ENCODE measurements around the gene FOXR1. TPM values are rescaled to one million over a fixed set of nuclear protein-coding genes. Genes with fewer than 3 reads are reported as not detected.
"Not testable (repeated sequence)": the region's sequence is repeated elsewhere in the genome, so short reads cannot be mapped to it uniquely, and the experiment has no call there.

FOXR1 gene
- total RNA-seq, 8 experiments from 2014 or later = not detected

GRCh38 chr11:118956094-118956846, 15.3 kb upstream of the FOXR1 start, which contains the start of gene UPK2:
Gene UPK2 (plus strand): TSS chr11:118956298. CDS start chr11:118956351, 53 bp downstream.
- ATAC-seq (replicated peaks in 6 of 8) = peak; percentile 80 to 99 (median 86)
- 0% methylated on average over 1 to 5 of the region's 7 CpGs; no CpG with 5 or more reads in 8 of the 10 experiments for WGBS, 10 experiments
- in situ Hi-C loops (cut with MboI; ENCODE audit: low pct_unique_long_range_greater_than_20kb in 2 of 9, low sequenced_read_pairs in 9 of 9, unreplicated experiment in 9 of 9) = loop anchor here in 6 of 9 experiments (10.0 to 25.0 kb wide), 2 partner anchors 269 to 271 kb away; partner anchors contain the start of gene TREH (in 5 of the 6)
- Histone ChIP-seq H3K4me1 (replicated peaks in 1 of 2) (peaks cover 17 to 27% of the 10 kb centered on the region in 2 donors), H3K4me3 (no peak within 1 kb of the TSS), H3K27ac (no peak within 1 kb of the TSS)

- in situ Hi-C loops (cut with MboI; ENCODE audit: low pct_unique_long_range_greater_than_20kb in 2 of 9, low sequenced_read_pairs in 9 of 9, unreplicated experiment in 9 of 9) = loop anchor here in 6 of 9 experiments (10.0 to 25.0 kb wide), 2 partner anchors 270 to 272 kb away; partner anchors contain the start of gene TREH (in 5 of the 6)
- 0 to 100% (median 50%) methylated on average over 1 of the region's 14 CpGs; no CpG with 5 or more reads in 6 of the 10 experiments for WGBS, 10 experiments
- no peak overlapping the region for H3K4me3 ChIP-seq
- ATAC-seq (replicated peaks in 6 of 8) = peak in 1 of 8 experiments; percentile 13
- H3K4me1 ChIP-seq (replicated peaks in 1 of 2) = peaks cover 17 to 27% of the 10 kb centered on the region in 2 donors
- no peak overlapping the region for H3K27ac ChIP-seq
These were observed 14.6 kb upstream of the FOXR1 start for GRCh38 chr11:118956847-118957469.

GRCh38 chr11:118957549-118957948, 14.0 kb upstream of the FOXR1 start:
- H3K4me1 ChIP-seq (replicated peaks in 1 of 2) = peaks cover 17 to 26% of the 10 kb centered on the region in 2 donors
- in situ Hi-C loops (cut with MboI; ENCODE audit: low pct_unique_long_range_greater_than_20kb in 2 of 9, low sequenced_read_pairs in 9 of 9, unreplicated experiment in 9 of 9) = loop anchor here in 6 of 9 experiments (10.0 to 25.0 kb wide), 2 partner anchors 270 to 273 kb away; partner anchors contain the start of gene TREH (in 5 of the 6)
- no peak overlapping the region for H3K4me3 ChIP-seq
- no peak for ATAC-seq (replicated peaks in 6 of 8)
- H3K27ac ChIP-seq = no peak overlapping the region
- WGBS, 10 experiments = 72 to 80% (median 75%) methylated on average over 2 to 8 of the region's 11 CpGs; no CpG with 5 or more reads in 6 of the 10 experiments

- H3K27ac ChIP-seq = no peak overlapping the region
- H3K4me3 ChIP-seq = no peak overlapping the region
- H3K4me1 ChIP-seq (replicated peaks in 1 of 2) = peaks cover 16 to 22% of the 10 kb centered on the region in 2 donors
- in situ Hi-C loops (cut with MboI; ENCODE audit: low pct_unique_long_range_greater_than_20kb in 2 of 9, low sequenced_read_pairs in 9 of 9, unreplicated experiment in 9 of 9) = loop anchor here in 6 of 9 experiments (10.0 to 25.0 kb wide), 2 partner anchors 271 to 273 kb away; partner anchors contain the start of gene TREH (in 5 of the 6)
- WGBS, 10 experiments = 49 to 75% (median 56%) methylated on average over 2 to 4 of the region's 8 CpGs; no CpG with 5 or more reads in 7 of the 10 experiments
- no peak for ATAC-seq (replicated peaks in 6 of 8)
These were observed 13.6 kb upstream of the FOXR1 start for GRCh38 chr11:118957968-118958367.

- WGBS, 10 experiments = no CpG with 5 or more reads among the region's 2 CpGs
These were observed 13.0 kb upstream of the FOXR1 start for GRCh38 chr11:118958577-118958976.

GRCh38 chr11:118961189-118961588, 10.4 kb upstream of the FOXR1 start:
- 55% methylated on average over 2 of the region's 5 CpGs; no CpG with 5 or more reads in 9 of the 10 experiments for whole genome bisulfite sequencing, 10 experiments
- Histone ChIP-seq H3K4me3 (no peak overlapping the region), H3K27ac (no peak overlapping the region), H3K4me1 (replicated peaks in 1 of 2) (peaks cover 3% of the 10 kb centered on the region in 2 donors)
- in situ Hi-C loops (cut with MboI; ENCODE audit: low pct_unique_long_range_greater_than_20kb in 2 of 9, low sequenced_read_pairs in 9 of 9, unreplicated experiment in 9 of 9) = loop anchor here in 5 of 9 experiments (25.0 kb wide), 1 partner anchor 274 kb away; the partner anchor contains the start of gene TREH (in 5 of the 5)
- peak in 2 of 8 experiments; percentile 6 to 14 for ATAC-seq (replicated peaks in 6 of 8)

More at GRCh38 chr11:118958577-118958976, 13.0 kb upstream of the FOXR1 start:
- in situ Hi-C loops (cut with MboI; ENCODE audit: low pct_unique_long_range_greater_than_20kb in 2 of 9, low sequenced_read_pairs in 9 of 9, unreplicated experiment in 9 of 9) = loop anchor here in 6 of 9 experiments (10.0 to 25.0 kb wide), 2 partner anchors 271 to 274 kb away; partner anchors contain the start of gene TREH (in 5 of the 6)
- H3K4me1 ChIP-seq (replicated peaks in 1 of 2) = peaks cover 12 to 19% of the 10 kb centered on the region in 2 donors
- H3K27ac ChIP-seq = no peak overlapping the region
- ATAC-seq (replicated peaks in 6 of 8) = no peak
- no peak overlapping the region for H3K4me3 ChIP-seq

- Histone ChIP-seq H3K4me1 (replicated peaks in 1 of 2) (no peaks in the 10 kb centered on the region), H3K27ac (no peak overlapping the region), H3K4me3 (no peak overlapping the region)
- ATAC-seq (replicated peaks in 6 of 8) = peak in 3 of 8 experiments; percentile 67 to 89 (median 84)
- 0 to 77% (median 31%) methylated on average over 1 to 6 of the region's 11 CpGs; no CpG with 5 or more reads in 6 of the 10 experiments for WGBS, 10 experiments
- in situ Hi-C loops (cut with MboI; ENCODE audit: low pct_unique_long_range_greater_than_20kb in 2 of 9, low sequenced_read_pairs in 9 of 9, unreplicated experiment in 9 of 9) = loop anchor here in 5 of 9 experiments (25.0 kb wide), 1 partner anchor 274 kb away; the partner anchor contains the start of gene TREH (in 5 of the 5)
These were observed 10.0 kb upstream of the FOXR1 start for GRCh38 chr11:118961591-118961990.

- not testable (repeated sequence) for ATAC-seq (replicated peaks in 6 of 8)
These were observed 2.1 kb upstream of the FOXR1 start for GRCh38 chr11:118969508-118969907.

GRCh38 chr11:118973985-118974384, 2.4 kb downstream of the FOXR1 start:
- peak in 2 of 8 experiments; percentile 37 to 52 for ATAC-seq (replicated peaks in 6 of 8)
- in situ Hi-C loops (cut with MboI; ENCODE audit: low pct_unique_long_range_greater_than_20kb in 2 of 9, low sequenced_read_pairs in 9 of 9, unreplicated experiment in 9 of 9) = loop anchor here in 5 of 9 experiments (25.0 kb wide), 1 partner anchor 287 kb away; the partner anchor contains the start of gene TREH (in 5 of the 5)
- 50 to 100% (median 100%) methylated on average over 2 of the region's 2 CpGs; no CpG with 5 or more reads in 4 of the 10 experiments for WGBS, 10 experiments
- Histone ChIP-seq H3K4me3 (no peak overlapping the region), H3K4me1 (replicated peaks in 1 of 2) (no peaks in the 10 kb centered on the region), H3K27ac (no peak overlapping the region)

More at GRCh38 chr11:118969508-118969907, 2.1 kb upstream of the FOXR1 start:
- H3K4me1 ChIP-seq (replicated peaks in 1 of 2); H3K27ac ChIP-seq; H3K4me3 ChIP-seq: not testable (repeated sequence)
- 25 to 100% (median 94%) methylated on average over 1 to 2 of the region's 2 CpGs; no CpG with 5 or more reads in 3 of the 10 experiments for WGBS, 10 experiments
- in situ Hi-C loops (cut with MboI; ENCODE audit: low pct_unique_long_range_greater_than_20kb in 2 of 9, low sequenced_read_pairs in 9 of 9, unreplicated experiment in 9 of 9) = loop anchor here in 5 of 9 experiments (25.0 kb wide), 1 partner anchor 282 kb away; the partner anchor contains the start of gene TREH (in 5 of the 5)

- in situ Hi-C loops (cut with MboI; ENCODE audit: low pct_unique_long_range_greater_than_20kb in 2 of 9, low sequenced_read_pairs in 9 of 9, unreplicated experiment in 9 of 9) = no loop called here
- 36 to 92% (median 80%) methylated on average over 1 to 14 of the region's 15 CpGs; no CpG with 5 or more reads in 1 of the 10 experiments for WGBS, 10 experiments
These were observed 4.5 kb downstream of the FOXR1 start for GRCh38 chr11:118975771-118976709.

GRCh38 chr11:118979434-118979833, 7.9 kb downstream of the FOXR1 start:
- Histone ChIP-seq H3K4me3 (no peak overlapping the region), H3K27ac (no peak overlapping the region), H3K4me1 (replicated peaks in 1 of 2) (no peaks in the 10 kb centered on the region)
- WGBS, 10 experiments = 0 to 40% (median 0%) methylated on average over 1 to 2 of the region's 9 CpGs; no CpG with 5 or more reads in 6 of the 10 experiments
- in situ Hi-C loops (cut with MboI; ENCODE audit: low pct_unique_long_range_greater_than_20kb in 2 of 9, low sequenced_read_pairs in 9 of 9, unreplicated experiment in 9 of 9) = no loop called here
- ATAC-seq (replicated peaks in 6 of 8) = peak in 1 of 8 experiments; percentile 37

More at GRCh38 chr11:118975771-118976709, 4.5 kb downstream of the FOXR1 start:
- Histone ChIP-seq H3K27ac (no peak overlapping the region), H3K4me1 (replicated peaks in 1 of 2) (no peaks in the 10 kb centered on the region), H3K4me3 (no peak overlapping the region)
- ATAC-seq (replicated peaks in 6 of 8) = no peak

Measured in motor neuron (in vitro differentiated cells).